HUES48 (cell line): ENCODE data around the gene XCR1.
"Not testable (repeated sequence)": the region's sequence is repeated elsewhere in the genome, so short reads cannot be mapped to it uniquely, and the experiment has no call there.

ENCODE experiments used
- H3K27ac ChIP-seq: one replicate; pipeline ENCODE4 v1.7.0; 2013; ENCODE audit warnings: low read depth, low read length, inconsistent platforms
- H3K27me3 ChIP-seq: 2 replicates; pipeline ENCODE4 v1.6.1; 2013; ENCODE audit warnings: mild to moderate bottlenecking, low read length; ENCODE audit not compliant: control insufficient read depth, insufficient read depth
- H3K36me3 ChIP-seq: 2 replicates; pipeline ENCODE4 v1.6.1; 2013; ENCODE audit warnings: low read length; ENCODE audit not compliant: control insufficient read depth, insufficient read depth
- H3K4me1 ChIP-seq: 2 replicates; pipeline ENCODE4 v1.6.1; 2013; ENCODE audit warnings: mild to moderate bottlenecking, low read length; ENCODE audit not compliant: control insufficient read depth, insufficient read depth
- H3K4me3 ChIP-seq: 2 replicates; pipeline ENCODE4 v1.5.1; 2013; ENCODE audit warnings: mild to moderate bottlenecking, low read depth, low read length
- H3K9ac ChIP-seq: 2 replicates; pipeline ENCODE4 v1.6.1; 2013; ENCODE audit warnings: mild to moderate bottlenecking, low read depth, low read length, moderate library complexity
- H3K9me3 ChIP-seq: 2 replicates; pipeline ENCODE4 v1.6.1; 2013; ENCODE audit warnings: low read length; ENCODE audit not compliant: control insufficient read depth, insufficient read depth

XCR1 gene

GRCh38 chr3:46038916-46039315 lies 11.6 kb upstream of the XCR1 start:
- H3K9me3 ChIP-seq = no peaks in the 10 kb centered on the region; the same call in 1 of the 2 replicates
- no peak overlapping the region for H3K27ac ChIP-seq
- H3K27me3 ChIP-seq = no peaks in the 10 kb centered on the region
- H3K9ac ChIP-seq = no peak overlapping the region
- H3K4me3 ChIP-seq = no peak overlapping the region
- H3K4me1 ChIP-seq = no peaks in the 10 kb centered on the region
- no peaks in the 10 kb centered on the region for H3K36me3 ChIP-seq

DNA sequence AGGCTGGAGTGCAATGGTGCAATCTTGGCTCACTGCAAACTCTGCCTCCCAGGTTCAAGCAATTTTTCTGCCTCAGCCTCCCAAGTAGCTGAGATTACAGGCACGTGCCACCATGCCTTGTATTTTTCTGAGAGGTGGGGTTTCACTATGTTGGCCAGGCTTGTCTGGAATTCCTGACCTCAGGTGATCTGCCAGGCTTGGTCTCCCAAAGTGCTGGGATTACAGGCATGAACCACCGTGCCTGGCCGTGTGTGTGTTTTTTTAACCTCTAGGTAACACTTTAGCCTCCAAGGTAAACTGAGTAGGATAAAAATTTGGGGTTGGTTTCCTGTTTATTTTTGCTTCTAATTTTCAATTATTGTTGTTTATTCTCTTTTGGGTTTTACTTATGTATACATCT lies 10.8 kb upstream of the XCR1 start:
- H3K36me3 ChIP-seq, H3K27me3 ChIP-seq, H3K4me3 ChIP-seq, H3K9ac ChIP-seq, H3K9me3 ChIP-seq, H3K27ac ChIP-seq, H3K4me1 ChIP-seq: not testable (repeated sequence)

DNA sequence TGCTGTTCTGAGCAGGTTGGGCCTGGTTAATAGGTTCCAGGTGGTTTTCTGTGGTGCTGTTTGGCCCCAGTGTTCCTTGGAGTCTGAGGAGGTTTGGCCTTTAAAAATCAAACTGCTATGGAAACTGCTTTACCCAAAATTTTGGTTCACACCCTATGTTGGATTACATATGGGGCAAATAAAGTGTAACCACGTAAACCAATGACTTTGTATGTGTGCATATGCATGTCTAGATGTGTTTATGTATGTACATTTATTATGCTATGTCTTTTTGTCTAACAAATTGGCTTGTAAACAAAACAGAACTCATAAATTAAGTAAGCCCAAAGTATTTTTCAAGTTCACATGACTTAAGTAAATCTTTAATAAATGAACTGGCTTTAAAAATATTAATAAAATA lies 8.9 kb upstream of the XCR1 start:
- Histone ChIP-seq H3K9me3 (peaks cover 4% of the 10 kb centered on the region; the same call in 1 of the 2 replicates), H3K9ac (no peak overlapping the region), H3K4me3 (no peak overlapping the region), H3K27ac (no peak overlapping the region), H3K27me3 (no peaks in the 10 kb centered on the region), H3K4me1 (no peaks in the 10 kb centered on the region), H3K36me3 (no peaks in the 10 kb centered on the region)

- no peak overlapping the region for H3K27ac ChIP-seq
- no peak overlapping the region for H3K9ac ChIP-seq
- H3K9me3 ChIP-seq = peaks cover 23% of the 10 kb centered on the region
- no peaks in the 10 kb centered on the region for H3K36me3 ChIP-seq
- H3K4me3 ChIP-seq = no peak overlapping the region
- no peaks in the 10 kb centered on the region for H3K4me1 ChIP-seq
- no peaks in the 10 kb centered on the region for H3K27me3 ChIP-seq
Measured at GRCh38 chr3:46031747-46032146, 4.5 kb upstream of the XCR1 start.

- Histone ChIP-seq H3K36me3 (no peaks in the 10 kb centered on the region), H3K4me1 (no peaks in the 10 kb centered on the region), H3K27me3 (no peaks in the 10 kb centered on the region), H3K9me3 (peaks cover 23% of the 10 kb centered on the region), H3K4me3 (no peak overlapping the region), H3K27ac (no peak overlapping the region), H3K9ac (no peak overlapping the region)
Measured at GRCh38 chr3:46031269-46031668, 4.0 kb upstream of the XCR1 start.

DNA sequence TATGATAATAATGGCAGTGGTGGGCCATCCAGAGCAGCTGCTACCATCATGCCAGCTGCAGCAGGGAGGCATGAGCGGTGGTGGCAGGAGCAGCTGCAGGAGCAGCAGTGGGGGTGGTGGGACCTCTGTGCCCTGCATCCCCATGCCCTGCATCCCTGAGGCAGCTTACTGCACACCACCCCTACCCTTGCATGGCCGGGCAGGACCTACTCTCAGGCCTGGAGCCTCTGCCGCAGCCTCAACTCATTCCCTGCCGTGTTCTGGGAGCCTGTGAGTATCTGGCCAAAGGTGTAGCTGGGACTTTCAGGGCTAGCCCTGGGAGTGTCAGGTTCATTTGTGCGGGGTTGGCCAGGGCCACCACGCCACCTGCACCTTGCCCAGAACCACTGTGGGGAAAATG lies 3.3 kb upstream of the XCR1 start:
- H3K36me3 ChIP-seq = no peaks in the 10 kb centered on the region
- H3K27me3 ChIP-seq = no peaks in the 10 kb centered on the region
- H3K9me3 ChIP-seq = peaks cover 23% of the 10 kb centered on the region
- no peak overlapping the region for H3K4me3 ChIP-seq
- H3K4me1 ChIP-seq = no peaks in the 10 kb centered on the region
- H3K27ac ChIP-seq = no peak overlapping the region
- H3K9ac ChIP-seq = no peak overlapping the region

- Histone ChIP-seq H3K4me3 (no peak overlapping the region), H3K9me3 (peaks cover 23% of the 10 kb centered on the region), H3K27ac (no peak overlapping the region), H3K36me3 (no peaks in the 10 kb centered on the region), H3K4me1 (no peaks in the 10 kb centered on the region), H3K9ac (no peak overlapping the region), H3K27me3 (no peaks in the 10 kb centered on the region)
Measured at GRCh38 chr3:46029953-46030543, 2.8 kb upstream of the XCR1 start.

GRCh38 chr3:46027736-46028397 lies 584 bp upstream of the XCR1 start:
- no peaks in the 10 kb centered on the region for H3K4me1 ChIP-seq
- no peak overlapping the region for H3K4me3 ChIP-seq
- H3K36me3 ChIP-seq = no peaks in the 10 kb centered on the region
- H3K27me3 ChIP-seq = no peaks in the 10 kb centered on the region
- no peak overlapping the region for H3K27ac ChIP-seq
- H3K9me3 ChIP-seq = peaks cover 23% of the 10 kb centered on the region
- no peak overlapping the region for H3K9ac ChIP-seq

GRCh38 chr3:46025139-46025538 lies 2.1 kb downstream of the XCR1 start:
- no peak overlapping the region for H3K27ac ChIP-seq
- no peaks in the 10 kb centered on the region for H3K27me3 ChIP-seq
- H3K4me3 ChIP-seq = no peak overlapping the region
- H3K36me3 ChIP-seq = no peaks in the 10 kb centered on the region
- no peaks in the 10 kb centered on the region for H3K4me1 ChIP-seq
- H3K9ac ChIP-seq = no peak overlapping the region
- peaks cover 19% of the 10 kb centered on the region for H3K9me3 ChIP-seq

- H3K27ac ChIP-seq = no peak overlapping the region
- H3K9ac ChIP-seq = no peak overlapping the region
- no peaks in the 10 kb centered on the region for H3K4me1 ChIP-seq
Measured at GRCh38 chr3:46024131-46024530, 3.2 kb downstream of the XCR1 start.

DNA sequence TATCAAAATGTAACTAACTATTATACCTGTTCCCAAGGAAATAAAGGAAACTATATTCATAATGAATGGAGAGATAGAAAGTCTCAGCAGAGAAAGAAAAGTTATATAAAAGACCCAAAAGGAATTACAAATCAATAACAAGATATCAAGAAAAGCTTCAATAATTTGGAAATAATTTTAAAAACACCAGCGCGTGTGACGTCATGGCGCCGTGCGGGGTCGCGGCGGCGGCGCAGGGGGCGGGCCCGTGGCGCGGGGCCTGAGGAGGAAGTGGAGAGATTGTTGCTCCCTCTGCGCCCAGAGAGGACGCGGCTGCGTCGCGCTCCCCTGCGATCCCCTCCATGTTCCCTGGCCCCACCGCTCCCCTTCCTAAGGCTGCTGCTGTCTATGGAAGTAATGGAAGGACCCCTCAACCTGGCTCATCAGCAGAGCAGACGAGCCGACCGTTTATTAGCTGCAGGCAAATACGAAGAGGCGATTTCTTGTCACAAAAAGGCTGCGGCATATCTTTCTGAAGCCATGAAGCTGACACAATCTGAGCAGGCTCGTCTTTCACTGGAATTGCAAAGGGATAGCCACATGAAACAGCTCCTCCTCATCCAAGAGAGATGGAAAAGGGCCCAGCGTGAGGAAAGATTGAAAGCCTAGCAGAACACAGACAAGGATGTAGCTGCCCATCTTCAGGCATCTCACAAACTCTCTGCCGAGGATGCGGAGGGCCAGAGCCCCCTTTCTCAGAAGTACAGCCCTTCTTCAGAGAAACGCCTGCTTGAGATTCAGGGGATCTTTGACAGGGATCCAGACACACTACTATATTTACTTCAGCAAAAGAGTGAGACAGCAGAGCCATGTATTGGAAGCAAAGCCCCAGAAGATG lies 4.1 kb downstream of the XCR1 start:
- Histone ChIP-seq H3K36me3 (no peaks in the 10 kb centered on the region), H3K9ac (no peak overlapping the region), H3K27me3 (no peaks in the 10 kb centered on the region)

More at GRCh38 chr3:46024131-46024530, 3.2 kb downstream of the XCR1 start:
- H3K27me3 ChIP-seq = no peaks in the 10 kb centered on the region
- peaks cover 15% of the 10 kb centered on the region for H3K9me3 ChIP-seq
- no peaks in the 10 kb centered on the region for H3K36me3 ChIP-seq
- no peak overlapping the region for H3K4me3 ChIP-seq

More for the DNA sequence above, 4.1 kb downstream of the XCR1 start:
- H3K4me1 ChIP-seq = no peaks in the 10 kb centered on the region
- H3K27ac ChIP-seq = no peak overlapping the region
- peaks cover 11% of the 10 kb centered on the region for H3K9me3 ChIP-seq
- H3K4me3 ChIP-seq = no peak overlapping the region
